Trophoblast cell (in vitro differentiated cells and primary cell): Measurements from ENCODE around the gene GCNT3.

Experiments
- DNase-seq, 2 donors: peaks; one replicate each; pipeline ENCODE4 v3.0.0-alpha.2; 2016
- H2AFZ ChIP-seq: 2 replicates; pipeline ENCODE4 v1.6.1; 2013; ENCODE audit warnings: low read length, moderate library complexity, mild to moderate bottlenecking; ENCODE audit not compliant: insufficient read depth, poor library complexity
- H2AK5ac ChIP-seq: 2 replicates; pipeline ENCODE4 v1.6.1; 2013; ENCODE audit warnings: mild to moderate bottlenecking, low read length
- H2BK120ac ChIP-seq: 2 replicates; pipeline ENCODE4 v1.6.1; 2013; ENCODE audit warnings: low read length, mild to moderate bottlenecking, moderate library complexity; ENCODE audit not compliant: insufficient read depth, poor library complexity
- H2BK12ac ChIP-seq: 2 replicates; pipeline ENCODE4 v1.6.1; 2013; ENCODE audit warnings: mild to moderate bottlenecking, low read length, moderate library complexity
- H2BK5ac ChIP-seq: 2 replicates; pipeline ENCODE4 v1.6.1; 2013; ENCODE audit warnings: low read length, low read depth, moderate library complexity, mild to moderate bottlenecking; ENCODE audit not compliant: poor library complexity
- H3K14ac ChIP-seq: 2 replicates; pipeline ENCODE4 v1.6.1; 2013; ENCODE audit warnings: mild to moderate bottlenecking, low read length
- H3K18ac ChIP-seq: 2 replicates; pipeline ENCODE4 v1.6.1; 2013; ENCODE audit warnings: mild to moderate bottlenecking, low read length
- H3K23ac ChIP-seq: 2 replicates; pipeline ENCODE4 v1.6.1; 2013; ENCODE audit warnings: low read length
- H3K27ac ChIP-seq: 2 replicates; pipeline ENCODE4 v1.5.1; 2013; ENCODE audit warnings: low read depth, mild to moderate bottlenecking, inconsistent platforms, low read length, moderate library complexity
- H3K27me3 ChIP-seq: 2 replicates; pipeline ENCODE4 v1.6.1; 2013; ENCODE audit warnings: inconsistent platforms, mild to moderate bottlenecking, low read length, moderate library complexity; ENCODE audit not compliant: insufficient read depth
- H3K36me3 ChIP-seq, 2 experiments: 1 replicate in 1 of 2; 2 replicates in 1 of 2; pipeline ENCODE4 v1.6.1; 2013; ENCODE audit warnings: low read length in 2 of 2, mild to moderate bottlenecking in 2 of 2, moderate library complexity in 1 of 2; ENCODE audit not compliant: insufficient read depth in 2 of 2, control insufficient read depth in 1 of 2
- H3K4ac ChIP-seq: 2 replicates; pipeline ENCODE4 v1.6.1; 2013; ENCODE audit warnings: low read depth, mild to moderate bottlenecking, low read length, moderate library complexity
- H3K4me1 ChIP-seq, 2 experiments: 1 replicate in 1 of 2; 2 replicates in 1 of 2; pipeline ENCODE4 v1.6.1; 2013; ENCODE audit warnings: low read length in 2 of 2, mild to moderate bottlenecking in 2 of 2, moderate library complexity in 1 of 2; ENCODE audit not compliant: insufficient read depth in 2 of 2, control insufficient read depth in 1 of 2
- H3K4me2 ChIP-seq: 2 replicates; pipeline ENCODE4 v1.6.1; 2013; ENCODE audit warnings: inconsistent platforms, mild to moderate bottlenecking, low read length, moderate library complexity
- H3K4me3 ChIP-seq: 2 replicates; pipeline ENCODE4 v1.5.1; 2013; ENCODE audit warnings: mild to moderate bottlenecking, low read depth, low read length, inconsistent platforms
- H3K79me1 ChIP-seq: one replicate; pipeline ENCODE4 v1.6.1; 2013; ENCODE audit warnings: low read length
- H3K79me2 ChIP-seq: 2 replicates; pipeline ENCODE4 v1.6.1; 2013; ENCODE audit warnings: low read length, mild to moderate bottlenecking; ENCODE audit not compliant: control insufficient read depth, insufficient read depth, poor library complexity
- H3K9ac ChIP-seq: 2 replicates; pipeline ENCODE4 v1.6.1; 2013; ENCODE audit warnings: mild to moderate bottlenecking, low read length
- H3K9me3 ChIP-seq: 2 replicates; pipeline ENCODE4 v1.6.1; 2013; ENCODE audit warnings: low read depth, mild to moderate bottlenecking, control low read depth, inconsistent platforms, low read length; ENCODE audit not compliant: insufficient read depth
- H4K12ac ChIP-seq: 2 replicates; pipeline ENCODE4 v1.6.1; 2013; ENCODE audit warnings: low read depth, mild to moderate bottlenecking, low read length, moderate library complexity
- H4K8ac ChIP-seq: 2 replicates; pipeline ENCODE4 v1.6.1; 2013; ENCODE audit warnings: low read depth, mild to moderate bottlenecking, low read length, moderate library complexity
- H4K91ac ChIP-seq: one replicate; pipeline ENCODE4 v1.6.1; 2013; ENCODE audit warnings: low read depth, mild to moderate bottlenecking, low read length, moderate library complexity
- WGBS: extraction: QIAGEN DNeasy Blood & Tissue Kit; methylation state at CpG from one replicate; pipeline ENCODE4 v1.1.7; 2013; ENCODE audit warnings: missing lambda C conversion rate; ENCODE audit not compliant: insufficient read length, insufficient coverage; ENCODE audit errors: extremely low coverage; 5-methylcytosine and 5-hydroxymethylcytosine counted together

GCNT3 gene

GRCh38 chr15:59587085-59587826, 24.3 kb upstream of the GCNT3 start:
- H3K27me3 ChIP-seq: no peaks in the 10 kb centered on the region
- DNase-seq: no peak
- H2BK5ac ChIP-seq: no peak overlapping the region
- no peak overlapping the region for H2AFZ ChIP-seq
- no peak overlapping the region for H3K14ac ChIP-seq
- no peak overlapping the region for H2BK120ac ChIP-seq
- H4K8ac ChIP-seq: no peak overlapping the region
- no peak overlapping the region for H3K23ac ChIP-seq
- no peaks in the 10 kb centered on the region for H3K9me3 ChIP-seq
- no peak overlapping the region for H3K4me3 ChIP-seq
- no peaks in the 10 kb centered on the region for H3K4me1 ChIP-seq
- no peaks in the 10 kb centered on the region for H3K79me1 ChIP-seq
- no CpG with 5 or more reads among the region's 3 CpGs for WGBS
- no peaks in the 10 kb centered on the region for H3K36me3 ChIP-seq
- H3K4me2 ChIP-seq: no peak overlapping the region
- no peak overlapping the region for H3K4ac ChIP-seq
- no peak overlapping the region for H4K12ac ChIP-seq
- H3K27ac ChIP-seq: no peak overlapping the region
- H2BK12ac ChIP-seq: no peak overlapping the region
- H2AK5ac ChIP-seq: no peak overlapping the region
- no peak overlapping the region for H4K91ac ChIP-seq
- no peak overlapping the region for H3K18ac ChIP-seq
- H3K79me2 ChIP-seq: no peaks in the 10 kb centered on the region
- H3K9ac ChIP-seq: no peak overlapping the region

DNA sequence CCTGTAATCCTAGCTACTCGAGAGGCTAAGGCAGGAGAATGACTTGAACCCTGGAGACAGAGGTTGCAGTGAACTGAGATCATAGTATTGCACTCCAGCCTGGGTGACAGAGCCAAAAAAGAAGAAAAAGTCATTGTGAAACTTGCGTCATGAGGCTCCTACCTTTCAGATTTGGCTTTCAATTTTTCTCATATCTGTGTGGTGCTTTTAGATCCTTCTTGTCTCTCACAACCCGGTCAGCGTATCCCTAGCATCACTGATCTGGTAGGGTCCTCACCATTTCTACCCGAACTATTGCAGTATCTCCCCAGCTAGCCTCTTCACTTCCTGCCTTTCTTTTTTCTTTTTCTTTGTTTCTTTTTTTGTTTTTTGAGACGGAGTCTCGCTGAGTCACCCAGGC, 21.6 kb upstream of the GCNT3 start:
- Histone ChIP-seq H2AFZ (no peak overlapping the region), H4K8ac (no peak overlapping the region), H3K23ac (no peak overlapping the region), H3K4me1 (no peaks in the 10 kb centered on the region), H3K9me3 (no peaks in the 10 kb centered on the region), H3K4me3 (no peak overlapping the region), H2BK5ac (no peak overlapping the region), H2AK5ac (no peak overlapping the region), H2BK12ac (no peak overlapping the region), H3K79me1 (no peaks in the 10 kb centered on the region), H4K12ac (no peak overlapping the region), H3K79me2 (no peaks in the 10 kb centered on the region), H2BK120ac (no peak overlapping the region), H4K91ac (no peak overlapping the region), H3K36me3 (no peaks in the 10 kb centered on the region), H3K27ac (no peak overlapping the region), H3K4ac (no peak overlapping the region), H3K9ac (no peak overlapping the region), H3K18ac (no peak overlapping the region), H3K4me2 (no peak overlapping the region), H3K27me3 (no peaks in the 10 kb centered on the region), H3K14ac (no peak overlapping the region)
- WGBS: no CpG with 5 or more reads among the region's 7 CpGs
- DNase-seq: no peak

DNA sequence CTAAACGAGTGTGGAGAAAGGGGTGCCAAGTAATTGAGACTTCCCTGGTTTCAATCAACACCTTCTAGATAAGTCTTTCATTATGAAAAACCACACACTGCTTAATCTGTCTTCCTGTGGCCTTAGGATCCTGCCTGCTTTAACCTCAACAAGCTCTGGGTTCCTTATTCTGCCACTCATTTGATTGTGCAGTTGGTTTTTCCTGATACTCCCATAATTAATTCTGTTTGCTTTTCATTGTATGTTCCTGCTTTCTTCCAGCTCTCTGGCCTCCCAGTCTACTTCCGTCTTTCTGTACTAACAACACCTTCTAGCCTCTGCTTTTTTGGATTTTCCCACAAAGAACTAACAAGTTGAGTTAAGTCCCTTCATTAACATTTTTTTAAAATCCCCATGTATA, 20.2 kb upstream of the GCNT3 start:
- Histone ChIP-seq H4K8ac (no peak overlapping the region), H2AK5ac (no peak overlapping the region), H3K23ac (no peak overlapping the region), H3K27me3 (no peaks in the 10 kb centered on the region), H2BK5ac (no peak overlapping the region), H4K12ac (no peak overlapping the region), H2BK12ac (no peak overlapping the region), H3K4ac (no peak overlapping the region), H3K9ac (no peak overlapping the region), H3K36me3 (no peaks in the 10 kb centered on the region), H3K18ac (no peak overlapping the region), H3K27ac (no peak overlapping the region), H3K9me3 (no peaks in the 10 kb centered on the region), H3K4me1 (no peaks in the 10 kb centered on the region), H4K91ac (no peak overlapping the region), H3K4me3 (no peak overlapping the region), H3K4me2 (no peak overlapping the region), H3K79me1 (no peaks in the 10 kb centered on the region), H3K79me2 (no peaks in the 10 kb centered on the region), H2BK120ac (no peak overlapping the region), H2AFZ (no peak overlapping the region), H3K14ac (no peak overlapping the region)
- DNase-seq: no peak
- no CpG with 5 or more reads among the region's 2 CpGs for whole genome bisulfite sequencing

DNA sequence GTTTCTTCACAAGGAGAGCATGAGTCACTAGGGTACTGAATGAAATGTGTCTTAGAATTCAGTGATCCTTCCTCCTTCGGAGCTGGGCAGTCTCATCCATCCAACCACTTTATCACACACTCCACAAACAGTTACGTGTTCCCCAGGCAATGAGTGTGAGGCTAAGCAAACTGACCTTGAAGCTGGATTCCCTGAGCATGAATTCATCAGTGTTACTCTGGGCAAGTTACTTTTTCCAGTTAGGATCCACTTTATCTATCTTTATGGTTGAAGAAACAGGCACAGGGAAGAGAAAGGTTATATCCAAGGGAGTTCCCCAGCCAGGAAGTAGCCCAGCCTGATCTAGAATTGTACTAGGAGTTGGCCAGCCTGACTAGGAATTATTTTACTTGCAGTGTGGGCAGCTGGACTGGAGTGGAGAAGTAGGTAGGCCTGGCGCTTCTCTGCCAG, 17.1 kb upstream of the GCNT3 start:
- no peak overlapping the region for H4K8ac ChIP-seq
- WGBS: no CpG with 5 or more reads among the region's 3 CpGs

More for the DNA sequence above, 17.1 kb upstream of the GCNT3 start:
- H3K27ac ChIP-seq: no peak overlapping the region
- H3K4me3 ChIP-seq: no peak overlapping the region
- no peaks in the 10 kb centered on the region for H3K9me3 ChIP-seq
- no peak overlapping the region for H2AK5ac ChIP-seq
- H2BK5ac ChIP-seq: no peak overlapping the region
- H3K9ac ChIP-seq: no peak overlapping the region
- H3K18ac ChIP-seq: no peak overlapping the region
- H4K91ac ChIP-seq: no peak overlapping the region
- no peaks in the 10 kb centered on the region for H3K36me3 ChIP-seq
- H3K79me2 ChIP-seq: no peaks in the 10 kb centered on the region
- H2AFZ ChIP-seq: no peak overlapping the region
- no peaks in the 10 kb centered on the region for H3K27me3 ChIP-seq
- no peak overlapping the region for H3K23ac ChIP-seq
- no peaks in the 10 kb centered on the region for H3K4me1 ChIP-seq
- DNase-seq: no peak
- no peaks in the 10 kb centered on the region for H3K79me1 ChIP-seq
- no peak overlapping the region for H2BK120ac ChIP-seq
- H2BK12ac ChIP-seq: no peak overlapping the region
- H3K4me2 ChIP-seq: no peak overlapping the region
- H4K12ac ChIP-seq: no peak overlapping the region
- no peak overlapping the region for H3K4ac ChIP-seq
- no peak overlapping the region for H3K14ac ChIP-seq
